Brain microvascular endothelial cell (primary cell): ENCODE measurements around the gene ZNF146.

Experiments
- DNase-seq: peaks from one replicate; pipeline ENCODE4 v3.0.0-alpha.2; 2020
- H3K27ac ChIP-seq: fragments of 250-450 bp; sonication (Bioruptor Pico); 2 replicates; pipeline ENCODE4 v1.5.1; 2020; ENCODE audit warnings: mild to moderate bottlenecking, moderate library complexity
- H3K27me3 ChIP-seq: fragments of 250-450 bp; sonication (Bioruptor Pico); replicated peaks from 2 replicates; pipeline ENCODE4 v1.5.1; 2020; ENCODE audit warnings: mild to moderate bottlenecking
- H3K36me3 ChIP-seq: fragments of 250-450 bp; sonication (Bioruptor Pico); replicated peaks from 2 replicates; pipeline ENCODE4 v1.5.1; 2020; ENCODE audit warnings: mild to moderate bottlenecking
- H3K4me3 ChIP-seq: 2 replicates; pipeline ENCODE4 v1.5.1; 2011; ENCODE audit warnings: low read depth, mild to moderate bottlenecking, control low read depth, low read length, moderate library complexity
- in situ Hi-C: cut with HindIII; loops from 2 replicates; pipeline ENCODE4 v1.10.0; 2017; ENCODE audit warnings: low sequenced_read_pairs, low pct_ligation_motif_present
- TF ChIP-seq, protein P1 (sequence below): IDR thresholded peaks from 2 replicates; pipeline ENCODE4 v1.5.1; 2011; ENCODE audit warnings: low read depth, mild to moderate bottlenecking, moderate library complexity, low read length, control low read depth, inconsistent platforms; ENCODE audit errors: missing control alignments

Gene ZNF146

DNA sequence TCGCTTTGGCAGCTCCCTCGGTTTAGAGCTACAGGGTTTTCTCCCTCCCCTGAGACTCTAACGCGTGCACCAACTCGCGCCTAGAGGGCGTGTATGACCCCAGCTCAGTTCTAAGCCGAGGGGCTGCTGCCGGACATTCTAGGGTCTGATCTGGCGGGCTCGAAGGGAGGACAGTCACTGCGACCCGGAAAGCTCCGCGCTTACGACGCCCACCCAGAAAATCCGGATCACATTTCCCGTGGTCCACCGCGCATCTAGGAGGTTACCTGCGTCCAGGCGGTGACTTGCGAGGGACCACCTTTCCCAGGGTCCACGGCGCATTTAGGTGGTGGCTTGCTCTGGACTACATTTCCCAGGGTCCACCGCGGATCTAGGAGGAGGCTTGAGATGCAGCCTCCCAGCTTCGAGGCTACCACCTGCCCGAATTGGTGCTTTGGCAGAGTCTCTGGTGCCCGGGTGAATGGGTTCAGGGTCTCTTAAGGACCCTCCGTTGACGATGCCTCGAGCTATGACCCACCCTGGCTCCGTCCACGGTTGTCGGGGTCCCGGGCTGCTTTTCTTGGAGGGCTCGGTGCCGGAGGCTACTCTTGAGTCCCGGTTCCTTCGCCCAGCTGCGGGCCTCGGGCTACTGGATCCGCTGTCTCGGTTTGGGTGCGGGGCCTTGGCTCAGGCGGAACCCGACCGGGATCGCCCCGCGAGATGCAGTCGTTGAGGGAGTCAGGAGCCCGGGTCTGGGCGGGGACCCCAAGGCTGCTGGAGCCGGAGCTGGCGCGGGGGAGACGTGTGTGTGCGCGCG, 30.5 kb downstream of the ZNF146 start:
- H3K36me3 ChIP-seq, result no peaks in the 10 kb centered on the region
- TF ChIP-seq, protein P1, sequence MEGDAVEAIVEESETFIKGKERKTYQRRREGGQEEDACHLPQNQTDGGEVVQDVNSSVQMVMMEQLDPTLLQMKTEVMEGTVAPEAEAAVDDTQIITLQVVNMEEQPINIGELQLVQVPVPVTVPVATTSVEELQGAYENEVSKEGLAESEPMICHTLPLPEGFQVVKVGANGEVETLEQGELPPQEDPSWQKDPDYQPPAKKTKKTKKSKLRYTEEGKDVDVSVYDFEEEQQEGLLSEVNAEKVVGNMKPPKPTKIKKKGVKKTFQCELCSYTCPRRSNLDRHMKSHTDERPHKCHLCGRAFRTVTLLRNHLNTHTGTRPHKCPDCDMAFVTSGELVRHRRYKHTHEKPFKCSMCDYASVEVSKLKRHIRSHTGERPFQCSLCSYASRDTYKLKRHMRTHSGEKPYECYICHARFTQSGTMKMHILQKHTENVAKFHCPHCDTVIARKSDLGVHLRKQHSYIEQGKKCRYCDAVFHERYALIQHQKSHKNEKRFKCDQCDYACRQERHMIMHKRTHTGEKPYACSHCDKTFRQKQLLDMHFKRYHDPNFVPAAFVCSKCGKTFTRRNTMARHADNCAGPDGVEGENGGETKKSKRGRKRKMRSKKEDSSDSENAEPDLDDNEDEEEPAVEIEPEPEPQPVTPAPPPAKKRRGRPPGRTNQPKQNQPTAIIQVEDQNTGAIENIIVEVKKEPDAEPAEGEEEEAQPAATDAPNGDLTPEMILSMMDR, result no peak
- no peak for DNase-seq
- H3K4me3 ChIP-seq, result peak overlapping the region; percentile 36
- H3K27me3 ChIP-seq, result peaks cover 11% of the 10 kb centered on the region
- in situ Hi-C loops, result no loop called here
- H3K27ac ChIP-seq, result no peak overlapping the region

DNA sequence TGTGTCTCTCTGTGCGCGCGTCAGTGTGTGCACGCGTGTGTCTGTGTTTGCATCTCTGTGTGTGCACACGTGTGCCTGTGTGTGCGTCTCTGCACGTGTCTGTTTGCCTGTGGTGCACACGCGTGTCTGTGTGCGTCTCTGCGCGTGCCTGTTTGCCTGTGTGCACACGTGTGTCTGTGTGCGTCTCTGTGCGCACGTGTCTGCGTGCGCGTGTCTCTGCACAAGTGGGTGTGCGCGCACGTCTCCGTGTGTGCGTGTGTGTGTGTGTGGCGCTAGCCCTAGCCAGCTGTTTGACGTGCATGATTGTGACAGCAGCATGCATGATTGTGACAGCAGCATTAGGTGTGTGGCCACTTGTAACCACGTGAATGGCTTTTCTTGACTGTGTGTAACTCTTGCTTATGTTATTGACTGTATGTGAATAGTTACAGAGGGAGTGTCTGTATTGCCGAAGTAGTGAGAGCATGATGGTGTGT, 31.1 kb downstream of the ZNF146 start:
- TF ChIP-seq, protein P1, result no peak
- in situ Hi-C loops, result no loop called here
- no peak for DNase-seq
- no peaks in the 10 kb centered on the region for H3K36me3 ChIP-seq
- peaks cover 11% of the 10 kb centered on the region for H3K27me3 ChIP-seq
- H3K4me3 ChIP-seq, result peak overlapping the region; percentile 36
- H3K27ac ChIP-seq, result no peak overlapping the region

DNA sequence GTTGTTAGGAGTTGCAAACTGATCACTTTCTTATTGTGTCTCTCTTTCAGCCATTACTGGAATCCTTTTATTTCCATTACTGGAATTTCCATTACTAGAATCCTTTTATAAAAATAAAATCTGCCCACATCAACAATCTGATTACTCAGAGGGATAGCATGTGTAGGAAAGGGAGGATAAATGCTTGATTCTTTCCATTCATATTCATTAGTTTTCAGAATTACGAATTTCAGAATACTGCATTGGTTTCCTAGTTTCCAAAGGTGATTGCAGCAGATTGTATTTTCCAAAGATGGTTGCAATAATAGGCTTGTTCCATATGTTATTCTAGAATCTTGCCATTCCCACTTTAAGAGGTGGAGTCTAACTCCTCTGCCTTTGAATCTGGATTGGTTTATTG, 37.1 kb downstream of the ZNF146 start:
- no peak for DNase-seq
- Histone ChIP-seq H3K4me3 (no peak overlapping the region), H3K27ac (no peak overlapping the region), H3K36me3 (no peaks in the 10 kb centered on the region), H3K27me3 (no peaks in the 10 kb centered on the region)
- TF ChIP-seq, protein P1, result no peak
- in situ Hi-C loops, result no loop called here

DNA sequence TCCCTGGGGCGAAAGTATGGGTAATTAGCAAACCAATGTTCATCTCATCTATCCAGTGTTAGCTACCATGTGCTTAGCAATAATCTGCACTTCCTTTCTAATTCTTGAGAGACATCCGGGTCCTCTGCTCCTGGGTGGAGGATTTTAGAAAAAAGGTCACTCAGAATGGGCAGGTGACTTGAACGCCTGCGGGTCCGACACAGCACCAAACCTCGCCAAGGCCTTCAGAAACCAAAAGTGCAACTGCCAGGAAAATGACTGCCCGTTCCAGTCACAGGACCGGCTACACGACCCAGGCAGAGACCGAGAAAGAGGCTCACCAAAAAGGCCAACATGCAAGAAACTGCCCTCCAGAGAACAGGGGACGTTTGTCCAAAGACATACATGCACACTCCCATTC, 39.9 kb downstream of the ZNF146 start:
- TF ChIP-seq, protein P1, result no peak
- DNase-seq, result no peak
- Histone ChIP-seq H3K27ac (no peak overlapping the region), H3K27me3 (no peaks in the 10 kb centered on the region), H3K36me3 (no peaks in the 10 kb centered on the region), H3K4me3 (no peak overlapping the region)
- in situ Hi-C loops, result no loop called here

DNA sequence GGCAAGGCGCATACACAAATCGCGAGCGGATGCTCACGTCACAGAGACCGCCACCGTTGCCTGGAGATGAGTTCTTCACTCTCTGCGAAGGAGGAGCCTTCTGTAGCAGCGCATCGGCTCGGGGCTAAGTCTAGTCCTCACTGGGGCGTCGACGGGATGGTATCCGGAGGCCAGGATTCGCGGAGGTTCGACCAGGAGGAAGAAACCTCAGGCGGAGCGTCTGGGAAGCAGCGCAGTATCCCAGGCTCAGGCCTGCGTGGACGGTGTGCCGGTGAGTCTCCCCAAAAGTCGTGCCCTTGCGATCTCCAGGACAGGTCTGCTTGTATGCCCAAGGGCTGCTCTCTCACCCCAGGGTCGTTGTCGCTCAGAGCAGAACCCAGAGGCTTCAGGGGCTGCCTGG, 40.4 kb downstream of the ZNF146 start:
- no peaks in the 10 kb centered on the region for H3K27me3 ChIP-seq
- H3K36me3 ChIP-seq, result no peaks in the 10 kb centered on the region
- no peak overlapping the region for H3K4me3 ChIP-seq
- DNase-seq, result no peak
- no peak overlapping the region for H3K27ac ChIP-seq
- TF ChIP-seq, protein P1, result no peak
- in situ Hi-C loops, result no loop called here

DNA sequence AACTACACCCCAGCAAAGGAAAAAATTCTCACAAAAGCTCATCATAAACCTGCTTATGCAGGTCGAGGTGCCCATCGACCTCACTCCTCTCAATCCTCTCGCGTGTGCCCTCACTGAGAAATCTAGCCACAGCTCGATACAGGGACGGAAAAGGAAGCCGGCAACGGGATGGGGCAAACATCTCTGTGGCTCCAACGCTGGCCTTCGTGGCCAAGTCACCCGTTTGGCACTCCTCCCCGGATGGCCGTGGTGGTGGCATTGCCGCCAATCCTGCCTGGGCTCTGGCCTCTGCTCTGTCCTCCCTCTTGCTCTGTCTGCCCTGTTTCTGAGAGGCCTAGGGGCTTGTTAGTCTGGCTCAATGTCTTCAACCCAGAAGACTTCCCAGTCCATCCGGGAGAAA, 41.2 kb downstream of the ZNF146 start:
- no peak for DNase-seq
- no peak overlapping the region for H3K27ac ChIP-seq

More for the DNA sequence above, 41.2 kb downstream of the ZNF146 start:
- Histone ChIP-seq H3K36me3 (no peaks in the 10 kb centered on the region), H3K4me3 (no peak overlapping the region), H3K27me3 (no peaks in the 10 kb centered on the region)
- TF ChIP-seq, protein P1, result no peak
- in situ Hi-C loops, result no loop called here
